ENCODE results near the gene FAM133A. TPM values are rescaled to one million over a fixed set of nuclear protein-coding genes. Genes with fewer than 3 reads are reported as not detected.

The FAM133A gene
- total and polyA plus RNA-seq, 2 of the 13 experiments (the other 11 are each of a cell fraction or from before 2014, with no cell fraction given) = not detected

Other genes with a start within 250 kb of the FAM133A start
- gene NAP1L3, start 628 bp upstream of the FAM133A start, total RNA-seq (2016; rRNA removed; fragmentation: Illumina TruSeq; extraction: Trizol) = 0.10 and 0.13 TPM in 2 replicates
- 0.03 TPM in 2 replicates for gene NAP1L3, start 628 bp upstream of the FAM133A start, polyA plus RNA-seq (2011; rRNA removed)